ENCODE data around the gene NEAT1. TPM values are rescaled to one million over a fixed set of nuclear protein-coding genes. Genes with fewer than 3 reads are reported as not detected.

The NEAT1 gene
- total and polyA plus RNA-seq, 8 donors, result 295 to 2,770 (median 695) TPM

GRCh38 chr11:65474864-65475263, 52.3 kb downstream of the NEAT1 start:
- FAIRE-seq, result no peak
- no peaks in the 10 kb centered on the region for H3K36me3 ChIP-seq
- no peak overlapping the region for H3K4me3 ChIP-seq
- ATAC-seq, result no peak
- no peaks in the 10 kb centered on the region for H3K27me3 ChIP-seq
- 93% methylated on average over 3 of the region's 3 CpGs for WGBS, 2 donors
- H3K9me3 ChIP-seq, result no peaks in the 10 kb centered on the region
- peaks cover 33 to 36% (median 36%) of the 10 kb centered on the region in 3 donors for H3K4me1 ChIP-seq
- H3K27ac ChIP-seq, result no peak overlapping the region
- intact Hi-C loops (cut with DNase I), result loop anchor here in 1 of 3 donors (5.0 kb wide), 1 partner anchor 32 kb away; no protein-coding TSS in a partner anchor
- DNase-seq, result peak in 1 of 6 donors; percentile 6
- TF ChIP-seq, protein P1, sequence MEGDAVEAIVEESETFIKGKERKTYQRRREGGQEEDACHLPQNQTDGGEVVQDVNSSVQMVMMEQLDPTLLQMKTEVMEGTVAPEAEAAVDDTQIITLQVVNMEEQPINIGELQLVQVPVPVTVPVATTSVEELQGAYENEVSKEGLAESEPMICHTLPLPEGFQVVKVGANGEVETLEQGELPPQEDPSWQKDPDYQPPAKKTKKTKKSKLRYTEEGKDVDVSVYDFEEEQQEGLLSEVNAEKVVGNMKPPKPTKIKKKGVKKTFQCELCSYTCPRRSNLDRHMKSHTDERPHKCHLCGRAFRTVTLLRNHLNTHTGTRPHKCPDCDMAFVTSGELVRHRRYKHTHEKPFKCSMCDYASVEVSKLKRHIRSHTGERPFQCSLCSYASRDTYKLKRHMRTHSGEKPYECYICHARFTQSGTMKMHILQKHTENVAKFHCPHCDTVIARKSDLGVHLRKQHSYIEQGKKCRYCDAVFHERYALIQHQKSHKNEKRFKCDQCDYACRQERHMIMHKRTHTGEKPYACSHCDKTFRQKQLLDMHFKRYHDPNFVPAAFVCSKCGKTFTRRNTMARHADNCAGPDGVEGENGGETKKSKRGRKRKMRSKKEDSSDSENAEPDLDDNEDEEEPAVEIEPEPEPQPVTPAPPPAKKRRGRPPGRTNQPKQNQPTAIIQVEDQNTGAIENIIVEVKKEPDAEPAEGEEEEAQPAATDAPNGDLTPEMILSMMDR (IDR thresholded peaks at IDR 0.05), result no peak

GRCh38 chr11:65476632-65477148, 54.1 kb downstream of the NEAT1 start:
- Histone ChIP-seq H3K36me3 (no peaks in the 10 kb centered on the region), H3K27ac (peak overlapping the region; percentile 96 to 99 (median 98)), H3K27me3 (no peaks in the 10 kb centered on the region), H3K4me1 (peaks cover 30 to 37% (median 33%) of the 10 kb centered on the region in 3 donors), H3K9me3 (no peaks in the 10 kb centered on the region), H3K4me3 (peak overlapping the region; percentile 67 to 90 (median 85))
- intact Hi-C loops (cut with DNase I), result no loop called here
- ATAC-seq, result peak in 3 of 4 donors; percentile 0 to 1 (median 0)
- FAIRE-seq, result no peak
- DNase-seq, result peak in 2 of 6 donors; percentile 31 to 53
- 9% methylated on average over 10 of the region's 10 CpGs for WGBS, 2 donors
- TF ChIP-seq, protein P1 (IDR thresholded peaks at IDR 0.05), result no peak

- Histone ChIP-seq H3K36me3 (no peaks in the 10 kb centered on the region), H3K27ac (peak overlapping the region; percentile 96 to 99 (median 98)), H3K27me3 (no peaks in the 10 kb centered on the region), H3K9me3 (no peaks in the 10 kb centered on the region), H3K4me3 (peak overlapping the region; percentile 67 to 90 (median 85)), H3K4me1 (peaks cover 27 to 34% (median 30%) of the 10 kb centered on the region in 3 donors)
- FAIRE-seq (no peak), DNase-seq (peak; percentile 94 to 98 (median 96)), ATAC-seq (peak; percentile 85 to 93 (median 90))
- TF ChIP-seq, protein P1 (IDR thresholded peaks at IDR 0.05), result no peak
- 0% methylated on average over 58 to 60 of the region's 60 CpGs for WGBS, 2 donors
- intact Hi-C loops (cut with DNase I), result no loop called here
Measured at GRCh38 chr11:65477149-65477965, 54.8 kb downstream of the NEAT1 start.

GRCh38 chr11:65478388-65479183, 56.0 kb downstream of the NEAT1 start:
- H3K36me3 ChIP-seq, result no peaks in the 10 kb centered on the region
- DNase-seq (peak; percentile 44 to 78 (median 64)), FAIRE-seq (no peak), ATAC-seq (peak; percentile 14 to 29 (median 18))
- TF ChIP-seq, protein P1 (IDR thresholded peaks at IDR 0.05), result no peak
- intact Hi-C loops (cut with DNase I), result no loop called here
- 33 to 36% methylated on average over 33 of the region's 33 CpGs for WGBS, 2 donors
- H3K27me3 ChIP-seq, result no peaks in the 10 kb centered on the region
- H3K27ac ChIP-seq, result peak overlapping the region; percentile 96 to 99 (median 98)
- H3K4me3 ChIP-seq, result peak overlapping the region in 2 of 4 donors; percentile 2 to 90
- H3K4me1 ChIP-seq, result peaks cover 23 to 28% (median 24%) of the 10 kb centered on the region in 3 donors
- H3K9me3 ChIP-seq, result no peaks in the 10 kb centered on the region

Data from pancreas (tissue), 10 donors.